ENCODE results near the gene SRF.

Gene SRF

DNA sequence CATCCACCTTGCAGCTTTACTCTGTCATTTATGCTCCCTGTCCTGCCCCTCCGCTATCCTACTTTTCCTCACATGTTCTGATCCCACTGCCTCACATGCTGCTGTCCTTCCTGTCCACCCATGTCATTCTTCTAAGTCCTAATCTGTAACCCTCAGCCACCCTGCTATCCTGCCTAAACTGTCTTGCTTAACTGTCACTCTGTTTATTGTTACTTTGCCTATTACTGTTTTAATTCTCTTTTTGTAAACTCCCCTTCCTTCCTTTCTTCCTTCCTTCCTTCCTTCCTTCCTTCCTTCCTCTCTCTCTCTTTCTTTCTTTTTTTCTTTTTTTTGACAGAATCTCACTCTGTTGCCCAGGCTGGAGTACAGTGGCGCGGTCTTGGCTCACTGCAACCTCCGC is 12.4 kb downstream of the SRF start:
- no peak for DNase-seq (ENCODE audit: low read depth in 2 of 2)

DNA sequence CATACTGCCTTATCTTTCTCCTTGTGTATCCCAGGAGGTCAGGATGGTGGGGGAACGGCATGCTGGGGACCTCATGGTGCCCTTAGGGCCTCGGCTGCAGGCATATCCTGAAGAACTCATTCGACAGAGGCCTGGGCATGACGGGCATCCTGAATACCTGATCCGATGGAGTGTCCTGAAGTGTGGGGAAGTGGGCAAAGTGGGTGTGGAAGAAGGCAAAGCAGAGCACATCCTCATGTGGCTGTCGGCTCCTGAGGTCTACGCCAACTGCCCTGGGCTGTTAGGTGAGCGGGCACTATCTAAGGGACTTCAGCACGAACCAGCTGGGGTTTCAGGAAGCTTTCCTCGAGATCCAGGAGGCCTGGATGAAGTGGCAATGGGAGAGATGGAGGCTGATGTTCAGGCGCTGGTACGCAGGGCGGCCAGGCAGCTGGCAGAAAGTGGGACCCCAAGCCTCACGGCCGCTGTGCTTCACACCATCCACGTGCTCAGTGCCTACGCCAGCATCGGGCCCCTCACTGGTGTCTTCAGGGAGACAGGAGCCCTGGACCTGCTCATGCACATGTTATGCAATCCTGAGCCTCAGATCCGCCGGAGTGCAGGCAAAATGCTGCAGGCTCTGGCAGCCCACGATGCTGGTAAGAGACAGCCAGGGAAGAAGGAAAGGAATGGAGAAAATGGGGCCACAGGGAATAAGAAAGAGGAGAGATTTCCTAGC is 13.4 kb downstream of the SRF start:
- no peak for DNase-seq (ENCODE audit: low read depth in 2 of 2)

DNA sequence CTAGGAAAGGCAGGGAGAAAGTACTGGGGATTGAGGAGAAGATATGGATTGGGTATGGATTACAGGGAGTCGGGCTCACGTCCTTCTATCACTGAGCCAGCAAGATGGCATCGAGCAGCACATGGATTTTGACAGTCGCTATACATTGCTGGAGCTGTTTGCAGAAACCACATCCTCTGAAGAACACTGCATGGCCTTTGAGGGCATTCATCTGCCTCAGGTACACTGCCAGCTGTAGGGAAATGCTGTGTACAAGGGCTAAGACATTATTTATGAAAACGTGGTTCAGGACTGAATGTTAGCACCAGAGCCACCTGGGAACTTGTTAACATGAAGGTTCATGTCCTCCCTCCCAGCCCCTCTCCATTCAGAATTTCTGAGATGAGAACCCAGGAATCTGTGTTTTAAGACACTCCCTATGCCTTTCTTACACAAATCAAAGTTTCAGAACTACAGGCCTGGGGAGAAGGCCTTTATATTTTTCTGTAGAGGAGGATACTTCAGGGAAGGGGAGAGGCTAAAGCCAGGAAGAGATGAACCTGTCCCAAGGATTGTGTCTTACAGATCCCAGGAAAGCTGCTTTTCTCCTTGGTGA is 14.4 kb downstream of the SRF start:
- DNase-seq (ENCODE audit: low read depth in 2 of 2): no peak

DNA sequence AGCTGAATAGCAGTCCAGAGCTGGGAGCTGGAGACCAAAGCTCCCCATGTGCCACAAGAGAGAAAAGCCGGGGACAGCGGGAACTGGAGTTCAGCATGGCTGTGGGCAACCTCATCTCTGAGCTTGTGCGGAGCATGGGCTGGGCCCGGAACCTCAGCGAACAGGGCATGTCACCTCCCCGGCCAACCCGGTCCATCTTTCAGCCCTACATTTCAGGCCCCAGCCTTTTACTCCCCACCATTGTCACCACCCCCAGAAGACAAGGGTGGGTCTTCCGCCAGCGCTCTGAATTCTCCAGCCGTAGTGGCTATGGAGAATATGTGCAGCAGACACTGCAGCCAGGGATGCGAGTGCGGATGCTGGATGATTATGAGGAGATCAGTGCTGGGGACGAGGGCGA is 14.9 kb downstream of the SRF start:
- DNase-seq (ENCODE audit: low read depth in 2 of 2): no peak

DNA sequence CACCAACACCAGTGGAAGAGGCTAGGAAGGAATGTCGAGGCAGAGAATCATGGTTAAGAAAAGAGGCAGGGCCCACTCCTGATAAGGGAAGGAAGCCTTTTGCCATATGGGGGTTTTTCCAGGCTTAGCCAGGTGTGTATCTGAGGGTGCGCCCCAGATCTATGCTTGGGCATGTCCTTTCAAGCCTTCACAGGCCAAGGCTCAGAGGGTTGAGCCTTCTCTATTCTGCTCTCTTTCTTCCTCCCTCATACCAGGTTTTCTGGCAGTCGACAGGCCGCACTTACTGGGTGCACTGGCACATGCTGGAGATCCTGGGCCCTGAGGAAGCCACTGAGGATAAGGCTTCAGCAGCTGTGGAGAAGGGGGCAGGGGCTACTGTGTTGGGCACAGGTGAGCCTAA is 15.6 kb downstream of the SRF start:
- DNase-seq (ENCODE audit: low read depth in 2 of 2): no peak

DNA sequence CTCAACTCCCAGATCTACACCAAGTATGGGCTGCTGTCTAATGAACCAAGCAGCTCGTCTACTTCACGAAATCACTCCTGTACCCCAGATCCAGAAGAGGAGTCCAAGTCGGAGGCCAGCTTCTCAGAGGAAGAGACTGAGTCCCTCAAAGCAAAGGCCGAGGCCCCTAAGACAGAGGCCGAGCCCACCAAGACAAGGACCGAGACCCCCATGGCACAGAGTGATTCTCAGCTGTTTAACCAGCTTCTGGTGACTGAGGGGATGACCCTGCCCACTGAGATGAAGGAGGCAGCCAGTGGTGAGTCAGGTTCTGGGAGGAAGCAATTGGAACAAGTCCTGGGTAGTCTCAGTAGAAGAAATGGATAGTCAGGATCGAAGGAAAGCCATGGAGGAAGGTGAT is 16.8 kb downstream of the SRF start:
- no peak for DNase-seq (ENCODE audit: low read depth in 2 of 2)

DNA sequence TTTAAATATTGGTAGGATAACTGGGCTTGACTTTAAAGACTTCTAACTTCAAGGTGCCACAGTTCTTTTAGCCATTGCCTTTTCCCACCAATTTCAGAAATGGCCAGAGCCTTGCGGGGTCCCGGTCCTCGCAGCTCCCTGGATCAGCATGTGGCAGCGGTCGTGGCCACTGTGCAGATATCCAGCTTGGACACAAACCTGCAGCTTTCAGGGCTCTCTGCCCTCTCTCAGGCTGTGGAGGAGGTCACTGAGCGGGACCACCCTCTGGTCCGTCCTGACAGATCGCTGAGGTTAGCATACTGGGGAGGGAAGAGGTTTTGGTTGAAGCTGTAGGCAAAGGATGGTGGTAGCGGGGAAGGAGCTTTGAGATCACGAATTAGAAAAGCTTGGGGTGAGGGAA is 17.4 kb downstream of the SRF start:
- no peak for DNase-seq (ENCODE audit: low read depth in 2 of 2)

DNA sequence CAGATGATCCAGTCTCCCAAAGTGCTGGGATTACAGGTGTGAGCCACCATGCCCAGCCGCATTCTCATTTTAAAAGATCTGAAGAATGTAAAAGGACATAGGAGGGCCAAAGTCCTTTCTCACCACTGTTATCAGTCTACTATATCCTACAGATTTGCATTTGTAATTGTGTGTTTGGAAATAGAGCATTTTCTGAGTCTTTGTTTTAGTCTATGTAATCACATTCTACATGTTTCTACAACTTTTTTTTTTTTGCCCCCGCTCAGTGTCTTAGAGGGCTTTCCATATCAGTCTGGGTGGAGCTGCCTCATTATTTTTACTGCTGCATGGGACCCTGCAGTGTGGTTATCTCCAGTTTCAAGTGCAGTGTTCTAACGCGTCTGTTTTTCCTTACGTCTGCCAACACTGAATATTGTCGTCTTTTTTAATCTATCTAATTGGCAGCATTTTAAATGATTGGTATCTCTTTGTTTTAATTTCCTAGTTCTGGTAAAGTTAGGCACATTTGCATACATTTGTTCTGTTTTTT is 18.8 kb downstream of the SRF start:
- DNase-seq (ENCODE audit: low read depth in 2 of 2): no peak

DNA sequence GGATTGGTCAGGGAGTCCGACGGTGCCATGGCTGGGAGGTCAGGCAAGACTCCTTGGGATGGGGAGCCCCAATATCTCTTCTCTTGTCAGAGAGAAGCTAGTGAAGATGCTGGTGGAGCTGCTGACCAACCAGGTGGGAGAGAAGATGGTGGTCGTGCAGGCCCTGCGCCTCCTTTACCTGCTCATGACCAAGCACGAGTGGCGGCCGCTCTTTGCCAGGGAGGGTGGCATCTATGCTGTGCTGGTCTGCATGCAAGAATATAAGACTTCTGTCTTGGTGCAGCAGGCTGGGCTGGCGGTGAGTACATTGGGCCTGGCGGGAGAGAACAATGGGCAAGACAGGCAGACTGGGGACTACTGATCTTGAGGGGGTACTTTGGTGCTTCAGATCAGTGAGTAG is 21.8 kb downstream of the SRF start:
- DNase-seq (ENCODE audit: low read depth in 2 of 2): no peak

DNA sequence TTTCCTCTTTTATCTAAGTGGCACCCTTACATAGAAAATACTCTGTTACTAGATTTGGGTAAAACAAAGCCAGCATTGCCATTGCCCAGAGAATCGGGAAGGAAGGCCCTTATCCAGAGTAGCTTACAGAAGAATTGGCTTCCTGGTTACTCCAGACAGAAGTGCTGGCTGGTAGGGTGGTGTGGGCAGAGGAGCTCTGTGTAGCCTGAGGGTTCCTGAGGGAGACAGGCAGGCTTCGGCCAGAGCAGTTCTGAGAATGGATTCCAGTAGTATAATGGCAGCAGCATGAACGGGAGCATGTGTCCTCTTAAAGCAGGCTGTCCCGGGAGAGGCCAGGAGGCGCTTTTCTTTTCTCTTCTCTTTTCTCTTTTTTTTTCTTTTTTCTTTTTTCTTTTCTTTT is 22.9 kb downstream of the SRF start:
- DNase-seq (ENCODE audit: low read depth in 2 of 2): no peak

DNA sequence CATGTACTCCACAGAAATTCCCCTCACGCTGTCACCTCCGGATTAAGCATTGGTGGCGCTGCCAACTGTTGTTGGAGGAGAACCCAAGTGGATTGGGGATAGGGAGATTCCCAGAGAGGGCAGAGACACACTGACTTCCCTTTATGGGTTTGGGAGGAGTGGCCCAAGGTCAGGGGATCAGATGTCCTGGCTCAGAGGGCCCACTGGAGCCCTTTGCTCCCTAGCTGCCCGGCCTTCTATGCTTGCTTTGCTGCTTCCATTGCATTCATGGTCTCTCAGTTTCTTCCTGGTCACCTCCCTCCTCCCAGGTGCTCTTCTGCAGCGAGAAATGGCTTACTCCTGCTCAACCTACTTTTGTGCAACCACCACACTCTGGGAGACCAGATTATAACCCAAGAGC is 25.3 kb downstream of the SRF start:
- DNase-seq (ENCODE audit: low read depth in 2 of 2): no peak

DNA sequence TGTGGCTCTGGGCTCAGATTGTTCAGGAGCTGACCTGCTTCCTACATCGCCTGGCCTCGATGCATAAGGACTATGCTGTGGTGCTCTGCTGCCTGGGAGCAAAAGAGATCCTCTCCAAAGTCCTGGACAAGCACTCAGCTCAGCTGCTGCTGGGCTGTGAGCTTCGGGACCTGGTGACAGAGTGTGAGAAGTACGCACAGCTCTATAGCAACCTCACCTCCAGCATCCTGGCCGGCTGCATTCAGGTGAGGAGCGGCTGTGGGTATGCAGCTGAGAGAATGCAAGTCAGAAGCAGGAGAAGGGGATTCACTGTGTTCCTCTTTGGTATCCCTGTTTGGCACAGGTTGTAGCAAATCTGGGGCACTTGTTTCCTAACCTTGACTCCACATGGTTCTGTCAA is 28.8 kb downstream of the SRF start:
- no peak for DNase-seq (ENCODE audit: low read depth in 2 of 2)

DNA sequence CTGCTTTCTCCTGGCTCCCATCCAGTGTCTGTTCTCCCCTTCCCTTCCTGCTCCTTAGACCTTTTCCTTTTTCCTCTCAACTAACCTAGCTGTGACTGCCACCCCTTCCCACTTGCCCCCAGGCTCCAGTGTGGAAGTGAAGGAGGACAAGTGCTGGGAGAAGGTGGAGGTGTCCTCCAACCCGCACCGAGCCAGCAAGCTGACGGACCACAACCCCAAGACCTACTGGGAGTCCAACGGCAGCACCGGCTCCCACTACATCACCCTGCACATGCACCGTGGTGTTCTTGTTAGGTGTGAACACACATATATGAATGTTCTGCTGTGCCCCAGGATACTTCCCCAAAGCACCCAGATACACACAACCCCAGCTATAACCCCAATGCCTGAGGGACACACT is 29.5 kb downstream of the SRF start:
- DNase-seq (ENCODE audit: low read depth in 2 of 2): no peak

DNA sequence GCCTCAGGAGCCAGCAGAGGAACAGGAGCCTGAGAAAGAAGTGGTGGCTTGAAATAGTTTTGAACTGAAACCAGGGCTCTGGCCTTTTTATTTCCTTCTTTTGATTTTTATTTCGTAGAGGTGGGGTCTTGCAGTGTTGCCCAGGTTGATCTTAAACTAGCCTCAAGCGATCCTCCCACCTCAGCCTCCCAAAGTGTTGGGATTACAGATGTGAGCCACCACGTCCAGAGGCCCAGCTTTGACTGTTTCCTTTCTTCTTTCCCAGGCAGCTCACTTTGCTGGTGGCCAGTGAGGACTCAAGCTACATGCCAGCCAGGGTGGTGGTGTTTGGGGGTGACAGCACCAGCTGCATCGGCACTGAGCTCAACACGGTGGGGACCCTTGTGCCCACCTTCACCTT is 31.4 kb downstream of the SRF start:
- DNase-seq (ENCODE audit: low read depth in 2 of 2): no peak

DNA sequence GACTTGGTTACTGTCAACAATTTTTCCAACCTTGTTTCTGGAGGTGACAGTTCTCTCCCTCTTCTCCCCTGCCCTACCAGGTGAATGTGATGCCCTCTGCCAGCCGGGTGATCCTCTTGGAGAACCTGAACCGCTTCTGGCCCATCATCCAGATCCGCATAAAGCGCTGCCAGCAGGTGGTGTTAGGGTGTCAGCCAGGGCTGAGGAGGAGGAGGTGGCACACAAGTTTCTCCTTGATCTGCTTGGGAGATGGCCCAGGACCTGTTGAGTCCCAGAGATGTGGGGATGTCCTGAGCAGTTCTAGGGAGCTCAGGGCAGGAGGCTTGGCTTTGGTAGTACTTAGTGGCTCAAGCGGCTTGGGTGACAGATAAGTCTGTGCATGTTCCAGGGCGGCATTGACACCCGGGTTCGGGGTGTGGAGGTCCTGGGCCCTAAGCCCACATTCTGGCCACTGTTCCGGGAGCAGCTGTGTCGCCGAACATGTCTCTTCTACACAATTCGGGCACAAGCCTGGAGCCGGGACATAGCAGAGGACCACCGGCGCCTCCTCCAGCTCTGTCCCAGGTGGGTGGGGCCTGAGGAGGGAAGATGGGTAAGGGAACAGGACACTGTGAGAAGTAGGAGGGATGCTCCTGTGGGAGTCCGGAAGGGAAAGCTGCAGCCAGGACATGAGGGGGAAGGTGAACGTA is 32.1 kb downstream of the SRF start:
- no peak for DNase-seq (ENCODE audit: low read depth in 2 of 2)

DNA sequence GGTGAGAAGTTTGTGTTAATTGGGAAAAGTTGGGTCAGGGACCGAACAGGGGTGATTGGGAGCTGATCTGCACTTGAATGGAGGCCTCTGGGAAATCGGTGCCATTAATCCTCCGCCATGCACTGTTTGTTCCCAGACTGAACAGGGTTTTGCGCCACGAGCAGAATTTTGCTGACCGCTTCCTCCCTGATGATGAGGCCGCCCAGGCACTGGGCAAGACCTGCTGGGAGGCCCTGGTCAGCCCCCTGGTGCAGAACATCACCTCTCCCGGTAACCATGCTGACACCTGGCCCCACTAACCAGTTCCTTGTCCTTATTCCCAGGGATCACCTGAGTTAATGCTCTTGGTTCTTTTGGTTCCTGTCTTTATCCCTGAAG is 32.6 kb downstream of the SRF start:
- DNase-seq (ENCODE audit: low read depth in 2 of 2): no peak

DNA sequence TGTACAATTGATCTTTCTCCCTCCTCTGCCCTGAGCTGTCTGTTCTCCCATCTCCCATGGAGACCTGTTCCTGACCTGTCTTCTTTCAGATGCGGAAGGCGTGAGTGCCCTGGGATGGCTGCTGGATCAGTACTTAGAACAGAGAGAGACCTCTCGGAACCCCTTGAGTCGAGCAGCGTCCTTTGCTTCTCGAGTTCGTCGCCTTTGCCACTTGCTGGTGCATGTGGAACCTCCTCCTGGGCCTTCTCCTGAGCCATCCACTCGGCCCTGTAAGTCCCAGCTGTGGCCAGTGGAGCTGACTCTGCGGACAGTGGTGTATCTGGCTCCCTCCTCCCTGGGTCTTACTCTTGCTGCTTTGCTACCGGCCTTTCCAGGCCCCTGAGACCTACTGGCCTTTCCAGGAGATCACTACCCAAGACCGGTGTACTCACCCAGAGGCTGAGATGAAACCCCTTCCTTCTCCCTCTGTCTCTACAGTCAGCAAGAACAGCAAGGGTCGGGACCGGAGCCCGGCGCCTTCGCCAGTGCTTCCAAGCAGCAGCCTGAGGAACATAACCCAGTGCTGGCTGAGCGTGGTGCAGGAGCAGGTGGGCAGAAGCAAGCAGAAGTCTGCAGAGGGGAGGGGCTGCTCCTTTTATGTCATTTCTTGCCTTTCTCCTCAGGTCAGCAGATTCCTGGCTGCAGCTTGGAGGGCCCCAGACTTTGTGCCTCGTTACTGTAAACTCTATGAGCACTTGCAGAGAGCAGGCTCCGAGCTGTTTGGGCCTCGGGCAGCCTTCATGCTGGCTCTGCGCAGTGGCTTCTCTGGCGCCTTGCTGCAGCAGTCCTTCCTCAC is 33.4 kb downstream of the SRF start:
- no peak for DNase-seq (ENCODE audit: low read depth in 2 of 2)

DNA sequence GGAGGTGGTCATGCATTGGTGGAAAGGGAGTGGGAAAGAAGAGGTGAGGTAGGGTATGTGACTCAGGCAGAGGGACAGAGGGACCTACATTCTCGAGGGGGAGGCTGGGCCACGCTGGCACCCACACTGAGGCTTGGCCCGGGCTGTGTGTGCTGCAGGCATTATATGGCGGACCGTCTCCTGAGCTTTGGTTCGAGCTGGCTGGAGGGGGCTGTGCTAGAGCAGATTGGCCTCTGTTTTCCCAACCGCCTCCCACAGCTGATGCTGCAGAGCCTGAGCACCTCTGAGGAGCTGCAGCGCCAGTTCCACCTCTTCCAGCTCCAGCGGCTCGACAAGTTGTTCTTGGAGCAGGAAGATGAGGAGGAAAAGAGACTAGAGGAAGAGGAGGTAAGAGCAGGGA is 34.8 kb downstream of the SRF start:
- DNase-seq (ENCODE audit: low read depth in 2 of 2): no peak

DNA sequence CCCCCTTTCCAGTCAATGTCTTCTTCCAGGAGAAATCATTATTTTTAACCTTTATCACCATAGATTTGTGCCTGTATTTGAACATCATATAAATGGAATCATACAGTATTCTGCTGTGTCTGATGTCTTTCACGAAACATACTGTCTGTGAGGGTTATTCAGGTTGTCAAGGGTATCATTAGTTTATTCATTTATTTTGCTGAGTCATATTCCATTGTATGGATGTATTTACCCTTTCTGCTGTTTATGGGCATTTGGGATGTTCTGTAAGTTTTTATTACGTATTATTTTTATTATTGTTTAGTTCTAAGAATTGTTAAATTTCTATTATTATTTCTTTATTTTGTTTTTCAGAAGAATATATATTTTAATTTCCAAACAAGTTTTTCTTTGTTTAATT is 36.2 kb downstream of the SRF start:
- DNase-seq (ENCODE audit: low read depth in 2 of 2): no peak

DNA sequence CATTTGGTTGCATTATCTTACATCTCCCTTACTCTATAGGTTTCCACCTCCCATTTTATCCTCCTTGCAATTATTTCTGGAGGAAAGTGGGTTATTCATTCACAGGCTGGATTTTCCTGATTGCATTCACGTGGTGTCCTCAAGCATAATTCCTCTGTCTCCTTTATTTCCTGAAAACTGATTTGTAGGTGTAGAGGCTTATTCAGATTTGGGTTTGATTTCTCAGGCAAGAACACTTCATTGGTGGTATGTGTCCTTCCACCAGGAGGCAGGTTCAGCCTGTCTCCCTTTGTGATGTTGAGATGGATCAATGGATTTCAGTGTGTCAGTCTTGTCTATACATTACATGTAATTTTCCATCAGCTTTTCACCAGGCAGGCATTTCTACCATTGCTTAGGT is 40.9 kb downstream of the SRF start:
- DNase-seq (ENCODE audit: low read depth in 2 of 2): no peak

DNA sequence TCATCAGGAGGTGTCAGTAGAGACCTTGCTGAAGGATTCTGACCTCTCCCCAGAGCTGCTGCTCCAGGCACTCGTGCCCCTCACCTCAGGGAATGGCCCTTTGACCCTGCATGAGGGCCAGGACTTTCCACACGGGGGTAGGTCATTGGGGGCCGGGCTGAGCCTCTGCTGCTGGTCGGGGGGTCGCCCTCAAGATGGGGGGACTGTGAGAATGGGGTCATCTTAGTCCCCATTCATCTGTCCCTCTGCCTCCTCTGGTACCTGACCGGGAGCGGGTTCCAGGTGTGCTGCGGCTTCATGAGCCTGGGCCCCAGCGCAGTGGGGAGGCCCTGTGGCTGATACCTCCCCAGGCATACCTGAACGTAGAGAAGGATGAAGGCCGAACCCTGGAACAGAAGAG is 42.4 kb downstream of the SRF start:
- no peak for DNase-seq (ENCODE audit: low read depth in 2 of 2)

DNA sequence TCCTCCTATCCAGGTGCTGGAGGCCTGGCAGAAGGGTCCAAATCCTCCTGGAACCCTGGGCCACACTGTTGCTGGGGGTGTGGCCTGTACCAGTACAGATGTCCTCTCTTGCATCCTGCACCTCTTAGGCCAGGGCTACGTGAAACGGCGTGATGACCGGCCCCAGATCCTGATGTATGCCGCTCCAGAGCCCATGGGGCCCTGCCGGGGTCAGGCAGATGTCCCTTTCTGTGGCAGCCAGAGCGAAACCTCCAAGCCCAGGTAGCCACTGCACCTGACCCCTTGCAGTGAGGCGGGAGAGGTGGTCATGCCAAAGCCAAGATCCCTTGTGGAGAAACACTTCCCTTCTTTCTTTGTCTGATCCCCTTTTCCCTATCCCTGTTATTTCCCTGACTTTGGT is 44.0 kb downstream of the SRF start:
- DNase-seq (ENCODE audit: low read depth in 2 of 2): no peak

Data from activated CD4-positive, alpha-beta T cell treated with anti-CD3 and anti-CD28 coated beads for 24 hours (primary cell).